ES-I3 (cell line): ENCODE data around the gene HCN1.
"Not testable (repeated sequence)": the region's sequence is repeated elsewhere in the genome, so short reads cannot be mapped to it uniquely, and the experiment has no call there.

Experiments used
- H3K36me3 ChIP-seq: 2 replicates; pipeline ENCODE4 v1.6.1; 2013; ENCODE audit warnings: mild to moderate bottlenecking, low read length, control low read depth, moderate library complexity; ENCODE audit not compliant: insufficient read depth
- H3K4me1 ChIP-seq: 2 replicates; pipeline ENCODE4 v1.6.1; 2013; ENCODE audit warnings: mild to moderate bottlenecking, control low read depth, low read length; ENCODE audit not compliant: insufficient read depth
- H3K9ac ChIP-seq: 2 replicates; pipeline ENCODE4 v1.6.1; 2013; ENCODE audit warnings: low read depth, mild to moderate bottlenecking, low read length, moderate library complexity
- H3K9me3 ChIP-seq: 2 replicates; pipeline ENCODE4 v1.6.1; 2013; ENCODE audit warnings: mild to moderate bottlenecking, low read length, moderate library complexity; ENCODE audit not compliant: control insufficient read depth, insufficient read depth

Gene HCN1

DNA sequence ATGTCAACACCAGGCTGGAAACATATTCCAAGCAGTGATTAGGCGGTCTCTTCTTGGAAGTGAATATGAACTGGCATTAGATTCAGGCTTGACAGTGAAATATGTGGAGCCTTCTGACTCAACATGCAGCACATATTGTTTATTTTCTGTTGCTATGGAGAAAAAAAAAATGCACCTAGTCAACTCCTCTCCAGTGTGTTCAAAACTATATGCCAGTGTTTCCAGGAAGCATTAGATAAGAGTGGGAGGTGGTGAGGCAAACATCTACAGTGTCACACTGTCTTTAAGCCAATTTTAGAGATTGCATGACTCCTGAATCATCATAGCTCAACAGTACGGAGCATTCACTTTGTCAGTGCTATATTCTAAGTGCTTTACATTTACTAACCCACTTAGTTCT lies 117.9 kb downstream of the HCN1 start:
- Histone ChIP-seq H3K4me1 (no peaks in the 10 kb centered on the region), H3K36me3 (no peaks in the 10 kb centered on the region), H3K9me3 (no peaks in the 10 kb centered on the region), H3K9ac (no peak overlapping the region)

DNA sequence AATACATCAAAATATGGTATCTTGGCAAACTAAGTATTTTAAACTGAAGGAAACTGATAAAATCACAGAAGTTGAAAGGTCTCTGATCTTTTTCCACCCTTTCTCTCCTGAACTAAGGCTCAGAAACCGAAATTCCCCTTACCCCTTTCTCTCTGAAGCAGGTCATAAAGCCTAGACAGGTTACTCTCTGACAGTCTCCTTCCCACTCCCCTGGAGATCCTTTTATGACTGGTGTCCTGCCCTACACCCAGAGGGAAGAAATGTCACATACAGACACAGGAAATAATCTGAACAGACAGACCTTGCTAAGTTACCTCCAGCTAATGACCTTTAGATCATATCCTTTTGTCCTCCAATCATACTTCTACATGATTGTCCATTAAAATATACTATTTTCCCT lies 127.4 kb downstream of the HCN1 start:
- H3K9ac ChIP-seq: no peak overlapping the region
- H3K4me1 ChIP-seq: peaks cover 19% of the 10 kb centered on the region; the same call in 1 of the 2 replicates
- no peaks in the 10 kb centered on the region for H3K36me3 ChIP-seq
- no peaks in the 10 kb centered on the region for H3K9me3 ChIP-seq

DNA sequence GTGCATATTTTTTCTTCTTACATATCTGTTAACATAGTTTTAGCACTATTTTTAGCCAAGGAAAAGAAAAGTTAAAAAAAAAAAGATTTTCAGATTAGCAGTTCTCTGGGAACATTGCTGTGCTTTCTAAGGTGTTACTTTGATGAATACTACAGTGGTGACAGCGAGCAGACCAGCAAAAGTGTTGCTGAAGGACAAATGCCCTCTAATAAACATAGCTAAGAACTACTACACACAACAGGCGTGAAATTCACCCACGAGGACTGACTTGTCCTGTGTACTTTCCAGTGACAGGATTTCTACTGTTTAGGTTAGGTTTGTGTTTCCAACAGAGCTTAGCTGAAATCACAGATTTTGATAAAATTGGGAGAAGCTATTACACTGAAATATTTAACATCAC lies 153.8 kb downstream of the HCN1 start:
- no peaks in the 10 kb centered on the region for H3K36me3 ChIP-seq
- no peak overlapping the region for H3K9ac ChIP-seq
- H3K9me3 ChIP-seq: no peaks in the 10 kb centered on the region
- no peaks in the 10 kb centered on the region for H3K4me1 ChIP-seq

DNA sequence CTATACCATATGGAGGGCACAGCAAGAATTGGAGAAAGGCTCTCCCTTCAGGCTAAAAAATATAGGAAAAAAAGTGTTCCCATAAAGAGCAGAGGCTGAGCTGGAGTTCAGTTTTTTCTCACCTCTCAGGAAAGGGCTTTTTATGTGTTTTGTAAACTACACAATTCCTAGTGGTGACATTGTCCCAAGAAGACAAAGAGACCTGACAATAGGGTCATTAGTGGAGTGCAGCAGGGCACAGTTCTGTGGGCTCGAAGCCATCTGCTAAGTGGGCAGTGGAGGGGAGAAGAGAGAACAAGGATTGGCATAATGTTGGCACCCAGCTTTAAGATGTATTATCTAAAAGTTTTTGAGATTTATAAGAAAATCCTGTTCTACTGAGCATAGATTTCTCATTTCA lies 162.5 kb downstream of the HCN1 start:
- Histone ChIP-seq H3K4me1 (peaks cover 14% of the 10 kb centered on the region), H3K36me3 (no peaks in the 10 kb centered on the region), H3K9me3 (no peaks in the 10 kb centered on the region; the same call in 1 of the 2 replicates), H3K9ac (no peak overlapping the region)

DNA sequence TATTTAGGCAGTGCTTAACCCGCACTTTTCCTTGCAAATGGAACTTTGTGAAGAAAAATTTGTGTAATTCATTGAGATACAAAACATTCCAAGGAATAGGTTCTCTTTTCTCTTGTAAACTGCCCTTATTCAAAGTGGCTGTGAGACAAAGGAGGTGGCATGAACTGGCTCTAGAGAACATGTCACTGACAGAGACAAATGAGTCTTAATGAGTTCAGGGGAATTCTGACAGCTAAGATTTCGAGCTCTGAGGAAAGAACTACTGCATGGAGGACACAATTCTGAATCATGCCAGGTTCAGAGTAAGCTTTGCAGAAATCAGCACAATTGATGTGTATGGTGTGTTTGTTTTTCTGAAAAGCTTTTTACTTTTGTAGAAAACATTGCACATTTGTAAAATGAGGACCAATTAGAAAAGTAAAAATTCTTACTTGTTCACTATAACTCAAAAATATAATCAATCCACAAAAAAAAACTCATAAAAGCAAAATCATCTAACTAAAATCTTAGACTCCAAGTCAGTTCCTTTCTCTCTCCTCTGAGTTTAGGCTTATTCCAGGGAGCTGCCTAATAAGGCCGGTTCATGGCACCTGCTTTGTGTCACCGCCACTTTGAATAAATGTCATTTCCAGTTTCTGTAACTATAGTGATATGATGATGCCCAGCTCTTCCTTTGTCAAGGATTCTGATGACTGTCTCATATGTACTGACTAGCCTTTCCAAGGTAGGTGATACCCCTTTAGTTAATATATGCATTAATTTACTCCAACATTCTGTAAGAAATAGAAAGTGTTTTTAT lies 163.2 kb downstream of the HCN1 start:
- Histone ChIP-seq H3K36me3 (no peaks in the 10 kb centered on the region), H3K9ac (no peak overlapping the region), H3K4me1 (peaks cover 14% of the 10 kb centered on the region), H3K9me3 (no peaks in the 10 kb centered on the region; the same call in 1 of the 2 replicates)

DNA sequence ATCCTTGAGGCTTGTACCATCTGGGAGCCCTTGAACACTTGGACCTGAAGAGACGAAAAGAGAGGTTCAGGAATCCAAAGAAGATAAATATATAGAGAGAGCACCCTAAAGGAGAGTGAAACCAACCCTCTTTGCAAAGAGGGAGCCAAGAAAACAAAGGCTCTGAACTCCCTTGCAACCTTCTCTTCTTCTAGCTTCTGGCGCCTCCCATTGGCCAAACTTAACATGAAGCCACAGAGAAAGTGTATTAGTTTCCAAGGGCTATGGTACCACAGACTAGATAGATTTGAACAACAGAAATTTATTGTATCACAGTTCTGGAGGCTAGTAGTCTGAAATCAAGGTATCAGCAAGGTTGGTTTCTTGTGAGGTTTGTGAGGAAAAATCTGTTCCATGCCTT lies 175.1 kb downstream of the HCN1 start:
- H3K9me3 ChIP-seq: no peaks in the 10 kb centered on the region
- no peak overlapping the region for H3K9ac ChIP-seq
- no peaks in the 10 kb centered on the region for H3K36me3 ChIP-seq
- no peaks in the 10 kb centered on the region for H3K4me1 ChIP-seq

DNA sequence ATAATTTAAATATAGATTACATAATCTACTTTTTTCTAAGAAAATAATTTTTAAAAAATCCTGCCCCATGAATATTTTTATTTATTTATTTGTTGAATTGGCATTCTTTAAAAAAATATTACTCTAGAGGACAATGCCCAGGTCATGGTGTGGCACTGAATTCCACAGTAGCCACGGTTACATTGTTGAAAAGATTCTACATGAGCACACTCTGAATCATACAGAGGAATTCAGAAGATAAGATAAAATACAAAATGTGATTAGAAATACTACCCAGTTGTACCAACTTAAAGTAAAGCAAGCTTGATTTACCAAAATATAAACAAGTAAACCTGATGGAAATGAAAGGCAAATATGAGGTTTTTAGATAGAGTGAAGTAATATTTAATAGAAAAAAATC lies 183.7 kb downstream of the HCN1 start:
- Histone ChIP-seq H3K9ac (no peak overlapping the region), H3K9me3 (no peaks in the 10 kb centered on the region), H3K4me1 (no peaks in the 10 kb centered on the region), H3K36me3 (no peaks in the 10 kb centered on the region)

DNA sequence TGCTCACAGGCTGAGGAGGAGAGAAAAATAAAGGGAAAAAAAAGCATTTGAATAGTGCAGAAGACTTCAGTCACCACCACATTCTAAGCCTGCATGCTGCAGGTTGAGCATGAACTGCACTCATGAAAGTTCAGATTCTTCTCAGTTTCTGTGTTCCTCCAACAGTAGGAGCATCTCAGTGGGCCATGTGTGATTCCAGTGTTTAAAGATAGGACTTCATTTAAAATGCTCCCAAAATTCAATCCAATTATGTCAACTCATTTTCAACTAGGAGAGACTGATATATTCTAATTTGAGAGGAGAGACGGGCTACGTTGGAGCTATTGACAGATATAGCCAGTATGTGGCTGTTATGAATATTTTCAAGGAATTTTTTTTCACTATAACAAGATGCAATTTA lies 186.8 kb downstream of the HCN1 start:
- Histone ChIP-seq H3K4me1 (no peaks in the 10 kb centered on the region), H3K9me3 (no peaks in the 10 kb centered on the region), H3K9ac (no peak overlapping the region), H3K36me3 (no peaks in the 10 kb centered on the region)

DNA sequence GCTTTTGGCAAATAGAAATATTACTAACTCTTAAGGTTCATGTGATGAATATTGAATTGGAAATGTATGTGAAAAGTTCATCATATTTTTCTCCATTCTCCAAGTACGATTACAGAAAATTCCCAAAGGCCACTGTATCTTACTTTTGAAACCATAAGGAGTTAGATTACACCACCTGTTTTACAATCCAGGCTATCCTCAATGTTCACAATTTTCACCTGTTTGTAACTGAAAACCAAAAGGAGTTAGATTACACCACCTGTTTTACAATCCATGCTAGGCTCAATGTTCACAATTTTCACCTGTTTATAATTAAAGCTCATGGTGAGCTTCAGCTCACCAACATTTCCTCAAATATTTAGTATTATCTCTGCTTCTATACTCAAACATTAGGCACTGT lies 188.0 kb downstream of the HCN1 start:
- H3K4me1 ChIP-seq: no peaks in the 10 kb centered on the region
- no peak overlapping the region for H3K9ac ChIP-seq
- no peaks in the 10 kb centered on the region for H3K36me3 ChIP-seq
- no peaks in the 10 kb centered on the region for H3K9me3 ChIP-seq

DNA sequence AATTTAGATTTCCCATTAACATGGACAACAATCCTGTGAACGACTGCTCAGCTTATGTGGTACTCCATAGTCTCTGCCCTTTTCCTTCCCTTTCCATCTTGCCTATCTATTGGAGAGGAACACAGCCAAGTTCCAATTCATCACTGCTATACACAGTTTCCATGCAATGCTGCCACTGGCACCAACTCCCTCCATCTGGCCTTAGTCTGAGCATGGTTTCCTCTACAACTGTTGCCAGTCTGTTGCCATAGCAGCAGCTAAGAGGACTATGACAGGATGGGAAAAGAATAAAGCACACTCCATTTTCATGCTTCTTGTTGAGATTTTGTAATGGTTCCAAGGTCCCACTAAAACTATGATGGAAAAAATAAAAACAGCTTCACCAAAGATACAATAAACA lies 189.0 kb downstream of the HCN1 start:
- H3K9me3 ChIP-seq: no peaks in the 10 kb centered on the region
- no peak overlapping the region for H3K9ac ChIP-seq
- H3K4me1 ChIP-seq: no peaks in the 10 kb centered on the region
- no peaks in the 10 kb centered on the region for H3K36me3 ChIP-seq

DNA sequence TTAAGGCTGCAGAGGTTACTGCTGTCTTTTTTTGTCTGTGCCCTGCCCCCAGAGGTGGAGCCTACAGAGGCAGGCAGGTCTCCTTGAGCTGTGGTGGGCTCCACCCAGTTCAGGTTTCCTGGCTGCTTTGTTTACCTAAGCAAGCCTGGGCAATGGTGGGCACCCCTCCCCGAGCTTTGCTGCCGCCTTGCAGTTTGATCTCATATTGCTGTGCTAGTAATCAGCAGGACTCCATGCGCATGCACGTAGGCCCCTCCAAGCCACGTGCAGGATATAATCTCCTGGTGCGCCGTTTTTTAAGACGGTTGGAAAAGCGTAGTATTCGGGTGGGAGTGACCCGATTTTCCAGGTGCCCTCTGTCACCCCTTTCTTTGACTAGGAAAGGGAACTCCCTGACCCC lies 197.2 kb downstream of the HCN1 start:
- H3K9ac ChIP-seq, H3K36me3 ChIP-seq: not testable (repeated sequence)

DNA sequence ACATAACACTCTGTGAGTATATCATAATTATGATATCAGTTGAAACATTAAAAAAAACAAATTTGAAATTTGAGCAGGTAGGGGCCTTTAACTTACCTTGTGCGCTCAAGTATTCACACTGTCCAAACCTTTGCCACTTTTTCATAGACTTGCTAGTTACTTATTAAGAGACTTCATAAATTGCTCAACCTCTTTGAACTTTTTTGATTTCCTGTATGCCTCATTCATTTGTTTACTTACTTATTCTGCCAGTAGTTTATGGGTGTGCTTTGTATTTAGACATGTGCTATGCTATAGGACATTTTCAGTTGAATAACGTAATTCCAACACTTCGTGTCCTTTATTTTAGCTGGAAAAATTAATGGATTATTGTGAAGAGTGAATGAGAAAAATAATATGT lies 204.8 kb downstream of the HCN1 start:
- Histone ChIP-seq H3K36me3 (no peaks in the 10 kb centered on the region), H3K9ac (no peak overlapping the region), H3K4me1 (no peaks in the 10 kb centered on the region), H3K9me3 (no peaks in the 10 kb centered on the region; the same call in 1 of the 2 replicates)

More for the DNA sequence above, 197.2 kb downstream of the HCN1 start:
- not testable (repeated sequence) for H3K9me3 ChIP-seq, H3K4me1 ChIP-seq

DNA sequence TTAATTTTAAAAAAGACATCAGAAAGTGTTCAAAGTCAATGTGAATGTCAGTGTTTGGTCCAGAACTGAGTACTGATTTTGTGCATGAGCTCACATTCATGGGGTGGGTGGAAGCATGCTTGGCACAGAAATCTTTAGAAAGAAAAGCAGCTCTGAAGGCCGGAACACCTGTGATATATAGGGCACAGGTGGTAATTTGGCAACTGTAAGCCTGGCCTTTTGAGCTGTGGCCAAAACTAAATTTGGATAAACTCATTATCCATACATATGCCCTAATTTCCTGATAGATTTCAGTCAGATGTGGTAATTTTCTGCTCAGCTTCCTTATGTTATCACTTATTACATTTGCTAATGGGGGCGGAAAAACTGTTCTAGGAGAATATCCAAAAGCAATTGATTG lies 211.4 kb downstream of the HCN1 start:
- H3K9ac ChIP-seq: no peak overlapping the region
- no peaks in the 10 kb centered on the region for H3K4me1 ChIP-seq
- no peaks in the 10 kb centered on the region; the same call in 1 of the 2 replicates for H3K9me3 ChIP-seq
- no peaks in the 10 kb centered on the region for H3K36me3 ChIP-seq

DNA sequence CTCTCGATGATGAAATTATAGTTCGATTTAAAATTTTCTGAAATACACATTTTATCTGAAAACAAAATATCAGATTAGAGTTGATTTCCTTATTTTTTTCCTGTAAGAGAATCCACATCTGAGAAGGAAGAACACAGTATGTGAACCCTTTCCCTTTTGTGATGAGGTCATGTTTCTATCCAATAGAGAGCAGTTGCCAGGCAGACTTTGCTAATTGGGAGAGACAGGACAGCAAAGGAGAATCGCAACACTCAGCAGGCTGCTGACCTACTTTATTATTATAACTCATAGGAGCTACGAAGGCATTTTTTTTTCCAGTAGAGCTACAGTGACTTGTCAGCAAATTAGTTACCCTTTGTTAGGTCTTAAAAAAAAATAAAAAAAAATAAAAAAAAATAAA lies 242.1 kb downstream of the HCN1 start:
- H3K4me1 ChIP-seq: no peaks in the 10 kb centered on the region
- H3K9me3 ChIP-seq: no peaks in the 10 kb centered on the region
- no peak overlapping the region for H3K9ac ChIP-seq
- no peaks in the 10 kb centered on the region for H3K36me3 ChIP-seq

DNA sequence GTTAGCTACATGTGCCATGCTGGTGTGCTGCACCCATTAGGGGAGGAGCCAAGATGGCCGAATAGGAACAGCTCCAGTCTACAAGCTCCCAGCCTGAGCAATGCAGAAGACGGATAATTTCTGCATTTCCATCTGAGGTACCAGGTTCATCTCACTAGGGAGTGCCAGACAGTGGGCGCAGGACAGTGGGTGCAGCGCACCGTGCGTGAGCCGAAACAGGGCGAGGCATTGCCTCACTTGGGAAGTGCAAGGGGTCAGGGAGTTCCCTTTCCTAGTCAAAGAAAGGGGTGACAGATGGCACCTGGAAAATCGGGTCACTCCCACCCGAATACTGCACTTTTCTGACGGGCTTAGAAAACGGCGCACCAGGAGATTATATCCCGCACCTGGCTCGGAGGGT lies 251.3 kb downstream of the HCN1 start:
- H3K36me3 ChIP-seq, H3K9me3 ChIP-seq, H3K9ac ChIP-seq, H3K4me1 ChIP-seq: not testable (repeated sequence)
